ENCODE data around the gene IRF3.

- TF ChIP-seq CTCF (IDR thresholded peaks at IDR 0.05) (no peak), POLR2A (IDR thresholded peaks at IDR 0.05) (peak in 1 of 2 donors; percentile 82), EP300 (IDR thresholded peaks at IDR 0.05) (peak; percentile 36)
Observed at GRCh38 chr19:49641688-49642491, 23.8 kb downstream of the IRF3 start, which contains the start of gene SCAF1.
